H1 (cell line): ENCODE measurements around the gene LPCAT1.

ENCODE experiments used
- ATF3 ChIP-seq: IDR thresholded peaks from 2 replicates; pipeline ENCODE4 v1.6.1; 2011; ENCODE audit warnings: low read depth, mild to moderate bottlenecking, low read length; ENCODE audit not compliant: insufficient read depth
- BRCA1 ChIP-seq: IDR thresholded peaks from 2 replicates; pipeline ENCODE4 v1.6.1; 2012; ENCODE audit warnings: low read depth, low read length, improper control_type of control experiment
- CTCF ChIP-seq, 3 experiments: IDR thresholded peaks; 1 replicate in 2 of 3; 2 replicates in 1 of 3; pipeline versions ENCODE4 v1.5.1 to v1.6.1; 2011; ENCODE audit warnings: low read length in 3 of 3, mild to moderate bottlenecking in 3 of 3, inconsistent platforms in 2 of 3, low read depth in 1 of 3, moderate library complexity in 1 of 3; ENCODE audit not compliant: insufficient read depth in 1 of 3; ENCODE audit errors: control extremely low read depth in 1 of 3
- GABPA ChIP-seq: IDR thresholded peaks from 2 replicates; pipeline ENCODE4 v1.6.1; 2011; ENCODE audit warnings: mild to moderate bottlenecking, low read length, moderate library complexity, borderline replicate concordance; ENCODE audit not compliant: insufficient read depth
- HDAC2 ChIP-seq, 2 experiments: fragments of 300-600 bp in 1 of 2; sonication (generic) in 1 of 2; IDR thresholded peaks; 2 replicates each; pipeline ENCODE4 v1.6.1; 2011 to 2012; ENCODE audit warnings: low read depth in 2 of 2, low read length in 2 of 2, mild to moderate bottlenecking in 2 of 2, moderate library complexity in 2 of 2, borderline replicate concordance in 1 of 2, inconsistent platforms in 1 of 2
- KDM1A ChIP-seq: fragments of 200-600, 300-600 bp; sonication (generic); IDR thresholded peaks from 2 replicates; pipeline ENCODE4 v1.7.1; 2016; ENCODE audit warnings: mild to moderate bottlenecking, low read length, borderline replicate concordance
- KDM5A ChIP-seq: fragments of 200-600 bp; IDR thresholded peaks from 2 replicates; pipeline ENCODE4 v1.7.1; 2012; ENCODE audit warnings: mild to moderate bottlenecking, low read length, inconsistent platforms, mixed read lengths
- POLR2A ChIP-seq, 2 experiments: IDR thresholded peaks; 1 replicate in 1 of 2; 2 replicates in 1 of 2; pipeline ENCODE4 v1.6.1; 2011; ENCODE audit warnings: low read depth in 2 of 2, low read length in 2 of 2, mild to moderate bottlenecking in 2 of 2; ENCODE audit errors: control extremely low read depth in 1 of 2
- RNF2 ChIP-seq: fragments of 200-900, 300-1000 bp; sonication (generic); IDR thresholded peaks from 2 replicates; pipeline ENCODE4 v1.7.1; 2016; ENCODE audit warnings: borderline replicate concordance, low read depth, mild to moderate bottlenecking, antibody characterized with exemption, low read length; ENCODE audit not compliant: poor library complexity, severe bottlenecking; ENCODE audit errors: missing control alignments
- RXRA ChIP-seq: IDR thresholded peaks from 2 replicates; pipeline ENCODE4 v1.6.1; 2011; ENCODE audit warnings: low read depth, mild to moderate bottlenecking, low read length, moderate library complexity; ENCODE audit not compliant: insufficient read depth
- SAP30 ChIP-seq: fragments of 300-600 bp; sonication (generic); IDR thresholded peaks from 2 replicates; pipeline ENCODE4 v1.7.1; 2012; ENCODE audit warnings: low read length, moderate library complexity, mild to moderate bottlenecking, inconsistent platforms; ENCODE audit not compliant: insufficient read depth, insufficient replicate concordance
- SIN3A ChIP-seq, 2 experiments: IDR thresholded peaks in 1 of 2; conservative IDR thresholded peaks in 1 of 2; 2 replicates each; pipeline ENCODE4 v1.6.1; 2011 to 2012; ENCODE audit warnings: low read length in 2 of 2, improper control_type of control experiment in 1 of 2, low read depth in 1 of 2, mild to moderate bottlenecking in 1 of 2
- SUZ12 ChIP-seq: fragments of 200-600 bp; sonication (generic); IDR thresholded peaks from 2 replicates; pipeline ENCODE4 v1.6.1; 2012; ENCODE audit warnings: mild to moderate bottlenecking, inconsistent platforms, low read length, moderate library complexity, mixed read lengths
- TAF1 ChIP-seq: IDR thresholded peaks from 2 replicates; pipeline ENCODE4 v1.6.1; 2011; ENCODE audit warnings: mild to moderate bottlenecking, low read depth, low read length

- TF ChIP-seq SUZ12 (no peak), HDAC2 (IDR thresholded peaks at IDR 0.05; ENCODE audit: borderline replicate concordance in 1 of 2, low read depth in 2 of 2, low read length in 2 of 2) (no peak), ATF3 (no peak), CTCF (IDR thresholded peaks at IDR 0.05; ENCODE audit: control extremely low read depth in 1 of 3, insufficient read depth in 1 of 3, low read depth in 1 of 3, low read length in 3 of 3) (no peak), SAP30 (no peak), RNF2 (no peak), POLR2A (IDR thresholded peaks at IDR 0.05; ENCODE audit: control extremely low read depth in 1 of 2, low read depth in 2 of 2, low read length in 2 of 2) (no peak), SIN3A (conservative IDR thresholded peaks at IDR 0.05 in 1 of 2, IDR thresholded peaks at IDR 0.05 in 1 of 2; ENCODE audit: low read depth in 1 of 2, low read length in 2 of 2) (no peak), BRCA1 (no peak), TAF1 (no peak), RXRA (no peak), GABPA (no peak), KDM5A (no peak), KDM1A (no peak)
Measured at GRCh38 chr5:1414311-1415058, 109.3 kb downstream of the LPCAT1 start.
